ENCODE data around the gene PRR5.

DNA sequence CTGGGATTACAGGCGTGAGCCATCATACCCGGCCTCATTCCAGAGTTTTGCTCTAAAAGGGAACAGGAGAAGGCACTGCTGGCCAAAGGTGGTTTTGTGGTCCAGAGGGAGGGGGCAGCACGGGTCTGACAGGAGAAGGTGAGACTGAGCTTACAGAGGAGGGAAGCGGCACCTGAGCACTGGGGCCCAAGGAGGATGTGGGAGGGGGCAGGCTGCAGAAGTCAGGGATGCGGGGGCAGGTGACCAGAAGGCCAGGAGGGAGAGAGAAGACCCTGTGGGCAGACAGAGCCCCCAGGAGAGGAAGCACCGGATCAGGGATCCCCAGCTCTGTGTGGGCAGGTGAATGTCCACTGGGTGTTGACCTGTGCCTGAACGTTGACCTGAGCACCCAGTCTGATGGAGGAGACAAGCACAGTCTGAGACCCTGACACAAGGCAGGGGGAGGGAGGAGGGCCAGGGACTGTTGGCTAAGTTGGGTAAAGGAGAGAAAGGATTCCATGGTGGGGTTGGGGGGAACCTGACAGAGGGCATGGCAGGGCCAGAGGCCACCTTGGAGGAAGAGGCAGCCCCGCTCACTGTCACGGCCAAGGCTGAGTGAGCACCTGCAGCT, 12.0 kb upstream of the PRR5 start:
- TF ChIP-seq POLR2AphosphoS5 (IDR thresholded peaks at IDR 0.05; ENCODE audit: low read depth, low read length) (no peak), TAF1 (IDR thresholded peaks at IDR 0.05; ENCODE audit: borderline replicate concordance, insufficient read depth, low read length) (no peak), SIN3A (IDR thresholded peaks at IDR 0.05; ENCODE audit: borderline replicate concordance, insufficient read depth, low read length) (no peak)
